Glutamatergic neuron (in vitro differentiated cells): Measurements from ENCODE around the gene WDR41. TPM values are rescaled to one million over a fixed set of nuclear protein-coding genes. Genes with fewer than 3 reads are reported as not detected.
A peak's percentile ranks its signal among the peaks of the same experiment; 100 is the strongest.

ENCODE experiments used
- DNase-seq: peaks from one replicate; pipeline ENCODE4 v3.0.0; 2022
- H3K27ac Mint-ChIP-seq: one replicate; pipeline ENCODE4 v1.8.0; 2020; ENCODE audit warnings: mild to moderate bottlenecking, mixed read lengths, inconsistent platforms; ENCODE audit not compliant: unreplicated experiment
- H3K27me3 Mint-ChIP-seq: one replicate; pipeline ENCODE4 v1.8.0; 2020; ENCODE audit warnings: mild to moderate bottlenecking, moderate library complexity, mixed read lengths, inconsistent platforms; ENCODE audit not compliant: unreplicated experiment
- H3K36me3 Mint-ChIP-seq: one replicate; pipeline ENCODE4 v1.8.0; 2020; ENCODE audit warnings: mild to moderate bottlenecking, mixed read lengths, inconsistent platforms; ENCODE audit not compliant: unreplicated experiment
- H3K4me1 Mint-ChIP-seq: one replicate; pipeline ENCODE4 v1.8.0; 2020; ENCODE audit warnings: mild to moderate bottlenecking, low read depth, mixed read lengths, inconsistent platforms; ENCODE audit not compliant: unreplicated experiment
- H3K4me3 Mint-ChIP-seq: one replicate; pipeline ENCODE4 v1.8.0; 2020; ENCODE audit warnings: mild to moderate bottlenecking, mixed read lengths, inconsistent platforms; ENCODE audit not compliant: unreplicated experiment
- H3K9me3 Mint-ChIP-seq: one replicate; pipeline ENCODE4 v1.8.0; 2020; ENCODE audit warnings: mild to moderate bottlenecking, moderate library complexity, mixed read lengths, inconsistent platforms; ENCODE audit not compliant: unreplicated experiment
- total RNA-seq: library from RNA; stranded (reverse); fragmentation: NEBNext Ultra II Directional; extraction: Animal tissue kit (Norgen Biotek cat#: 25700); gene quantifications from one replicate; pipeline ENCODE4 v1.2.1, GENCODE V29; 2021; ENCODE audit not compliant: unreplicated experiment
- TF ChIP-seq, protein P1 (sequence below): fragments of 200-600 bp; sonication (generic); IDR thresholded peaks from one replicate; pipeline ENCODE4 v1.5.0; 2021; ENCODE audit not compliant: partially characterized antibody, unreplicated experiment

WDR41 gene
- total RNA-seq, 1 donor from 2014 or later: 49.3 TPM

DNA sequence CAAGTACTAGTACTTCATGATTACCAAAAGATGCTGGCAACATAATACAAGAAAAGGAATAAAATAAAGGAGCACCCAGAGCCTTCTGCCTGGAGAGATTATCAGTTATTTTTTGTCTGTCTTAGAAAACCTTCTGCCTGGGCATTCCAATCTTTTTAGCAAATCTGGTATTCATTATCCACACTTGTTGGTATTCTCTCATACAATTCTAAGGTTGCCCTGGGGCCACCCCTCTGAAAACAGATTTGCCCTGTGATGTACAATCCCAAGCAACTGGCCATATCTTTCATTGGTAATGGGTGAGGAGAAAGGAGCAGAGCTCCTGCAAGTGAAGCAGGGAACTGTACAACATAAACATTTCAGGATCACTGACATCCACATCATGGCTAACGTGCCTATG is 47.8 kb downstream of the WDR41 start:
- TF ChIP-seq, protein P1, sequence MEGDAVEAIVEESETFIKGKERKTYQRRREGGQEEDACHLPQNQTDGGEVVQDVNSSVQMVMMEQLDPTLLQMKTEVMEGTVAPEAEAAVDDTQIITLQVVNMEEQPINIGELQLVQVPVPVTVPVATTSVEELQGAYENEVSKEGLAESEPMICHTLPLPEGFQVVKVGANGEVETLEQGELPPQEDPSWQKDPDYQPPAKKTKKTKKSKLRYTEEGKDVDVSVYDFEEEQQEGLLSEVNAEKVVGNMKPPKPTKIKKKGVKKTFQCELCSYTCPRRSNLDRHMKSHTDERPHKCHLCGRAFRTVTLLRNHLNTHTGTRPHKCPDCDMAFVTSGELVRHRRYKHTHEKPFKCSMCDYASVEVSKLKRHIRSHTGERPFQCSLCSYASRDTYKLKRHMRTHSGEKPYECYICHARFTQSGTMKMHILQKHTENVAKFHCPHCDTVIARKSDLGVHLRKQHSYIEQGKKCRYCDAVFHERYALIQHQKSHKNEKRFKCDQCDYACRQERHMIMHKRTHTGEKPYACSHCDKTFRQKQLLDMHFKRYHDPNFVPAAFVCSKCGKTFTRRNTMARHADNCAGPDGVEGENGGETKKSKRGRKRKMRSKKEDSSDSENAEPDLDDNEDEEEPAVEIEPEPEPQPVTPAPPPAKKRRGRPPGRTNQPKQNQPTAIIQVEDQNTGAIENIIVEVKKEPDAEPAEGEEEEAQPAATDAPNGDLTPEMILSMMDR: no peak
- H3K27me3 Mint-ChIP-seq: peaks cover 2% of the 10 kb centered on the region
- peaks cover 6% of the 10 kb centered on the region for H3K36me3 Mint-ChIP-seq
- no peak overlapping the region for H3K4me3 Mint-ChIP-seq
- no peaks in the 10 kb centered on the region for H3K4me1 Mint-ChIP-seq
- H3K9me3 Mint-ChIP-seq: no peaks in the 10 kb centered on the region
- no peak overlapping the region for H3K27ac Mint-ChIP-seq
- no peak for DNase-seq

DNA sequence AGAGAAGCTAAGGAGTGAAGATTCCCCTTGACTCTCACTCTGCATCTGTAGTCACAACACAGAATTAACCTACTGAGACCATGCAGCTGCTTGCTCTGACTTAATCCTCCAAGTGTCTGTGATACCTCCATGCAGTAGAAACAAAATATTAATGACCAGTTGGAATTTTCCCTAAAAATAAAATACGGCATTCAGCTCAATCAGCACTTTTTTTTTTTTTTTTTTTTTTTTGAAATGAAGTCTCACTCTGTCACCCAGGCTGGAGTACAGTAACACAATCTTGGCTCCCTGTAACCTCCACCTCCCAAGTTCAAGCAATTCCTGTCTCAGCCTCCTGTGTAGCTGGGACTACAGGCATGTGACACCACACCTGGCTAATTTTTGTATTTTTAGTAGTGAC is 48.4 kb downstream of the WDR41 start:
- H3K4me3 Mint-ChIP-seq: no peak overlapping the region
- TF ChIP-seq, protein P1: no peak
- no peaks in the 10 kb centered on the region for H3K4me1 Mint-ChIP-seq
- H3K27ac Mint-ChIP-seq: no peak overlapping the region
- no peak for DNase-seq
- H3K9me3 Mint-ChIP-seq: no peaks in the 10 kb centered on the region
- peaks cover 6% of the 10 kb centered on the region for H3K36me3 Mint-ChIP-seq
- peaks cover 2% of the 10 kb centered on the region for H3K27me3 Mint-ChIP-seq

DNA sequence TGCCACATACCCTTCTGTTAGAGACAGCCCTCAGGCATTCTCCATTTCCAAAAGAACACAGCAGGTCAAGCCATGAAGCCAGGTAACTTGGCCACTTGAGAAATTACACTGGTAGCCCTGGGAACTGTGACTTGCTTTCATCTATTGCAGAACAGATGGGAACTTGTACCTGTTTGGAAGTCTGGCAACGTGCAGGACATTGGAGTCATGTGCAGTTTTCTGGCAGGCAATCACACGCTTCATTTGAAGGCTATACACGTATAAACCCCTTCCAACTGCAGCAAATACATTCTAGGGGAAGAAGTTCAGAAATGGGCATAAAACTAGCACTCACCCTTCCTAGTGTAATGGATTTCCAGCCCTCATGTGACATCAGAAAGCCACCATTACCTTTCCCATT is 54.0 kb downstream of the WDR41 start:
- peaks cover 5% of the 10 kb centered on the region for H3K4me1 Mint-ChIP-seq
- no peaks in the 10 kb centered on the region for H3K36me3 Mint-ChIP-seq
- TF ChIP-seq, protein P1: no peak
- H3K4me3 Mint-ChIP-seq: no peak overlapping the region
- H3K27ac Mint-ChIP-seq: no peak overlapping the region
- H3K27me3 Mint-ChIP-seq: no peaks in the 10 kb centered on the region
- H3K9me3 Mint-ChIP-seq: no peaks in the 10 kb centered on the region
- DNase-seq: no peak

DNA sequence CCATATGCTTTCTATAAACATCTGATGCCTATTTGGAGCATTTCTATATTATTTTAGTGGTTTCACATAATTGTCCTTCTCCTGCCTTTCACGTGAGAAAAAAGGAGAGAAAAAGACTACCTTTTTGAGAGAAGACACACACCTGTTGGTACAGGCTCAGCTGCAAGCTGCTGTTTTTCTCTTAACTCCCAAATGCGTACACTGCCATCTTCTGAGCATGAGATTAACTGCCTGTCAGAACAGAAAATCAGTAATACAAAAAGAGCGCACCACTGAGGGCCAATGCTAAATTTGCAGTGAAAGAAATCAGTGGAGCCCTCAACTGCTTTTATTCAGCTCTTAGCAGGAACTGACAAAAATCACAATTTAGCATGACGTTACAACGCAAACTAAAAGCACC is 54.9 kb downstream of the WDR41 start:
- no peak overlapping the region for H3K4me3 Mint-ChIP-seq
- TF ChIP-seq, protein P1: no peak
- peak; percentile 27 for DNase-seq
- peaks cover 5% of the 10 kb centered on the region for H3K4me1 Mint-ChIP-seq
- H3K9me3 Mint-ChIP-seq: no peaks in the 10 kb centered on the region
- H3K27ac Mint-ChIP-seq: no peak overlapping the region
- no peaks in the 10 kb centered on the region for H3K27me3 Mint-ChIP-seq
- no peaks in the 10 kb centered on the region for H3K36me3 Mint-ChIP-seq

DNA sequence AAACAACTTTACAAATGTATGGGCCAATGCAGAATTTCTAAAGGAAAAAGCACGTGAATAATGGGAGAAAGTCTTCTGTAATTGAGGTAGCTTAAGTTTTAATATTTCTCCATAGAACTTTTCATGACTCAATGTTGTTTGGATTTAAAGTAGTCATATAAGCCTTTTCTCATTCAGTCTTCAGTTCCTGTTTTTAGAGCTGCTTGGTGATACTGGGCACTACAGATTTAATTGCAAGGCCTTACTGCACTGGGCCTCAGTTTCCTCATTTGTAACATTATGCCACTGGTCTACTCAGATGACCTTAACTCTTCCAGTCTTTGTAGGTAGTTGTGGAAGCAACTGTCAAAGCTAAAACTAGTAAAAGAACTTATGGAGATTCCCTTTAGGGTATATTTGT is 60.4 kb downstream of the WDR41 start:
- H3K27ac Mint-ChIP-seq: no peak overlapping the region
- no peak overlapping the region for H3K4me3 Mint-ChIP-seq
- DNase-seq: no peak
- TF ChIP-seq, protein P1: no peak
- H3K36me3 Mint-ChIP-seq: no peaks in the 10 kb centered on the region
- H3K9me3 Mint-ChIP-seq: no peaks in the 10 kb centered on the region
- H3K27me3 Mint-ChIP-seq: no peaks in the 10 kb centered on the region
- peaks cover 4% of the 10 kb centered on the region for H3K4me1 Mint-ChIP-seq
